HEK293 (cell line): Measurements from ENCODE around the gene RIN1.

Experiments used
- CTCF ChIA-PET: fragments of 350-600 bp; formaldehyde crosslinking; extraction: SDS; loops from one replicate; lab custom pipeline; 2021; ENCODE audit warnings: antibody characterized with exemption; lab: Yijun Ruan, JAX
- POLR2A ChIA-PET: fragments of 300-600 bp; formaldehyde crosslinking; extraction: SDS; loops from one replicate; lab custom pipeline; 2020; ENCODE audit warnings: antibody characterized with exemption, inconsistent platforms; lab: Yijun Ruan, JAX
- H3K27ac ChIP-seq: fragments of 200-500 bp; sonication (Bioruptor generic); 2 replicates; pipeline ENCODE4 v1.5.1; 2014; ENCODE audit warnings: low read depth, low read length, control low read depth, inconsistent platforms; ENCODE audit errors: extremely low read depth
- H3K36me3 ChIP-seq, 2 experiments: fragments of 200-500 bp in 1 of 2; sonication (Bioruptor generic) in 1 of 2; 1 replicate in 1 of 2; 2 replicates in 1 of 2; pipeline ENCODE4 v1.5.1; 2014 to 2017; ENCODE audit warnings: inconsistent platforms in 2 of 2, low read length in 2 of 2; ENCODE audit not compliant: control insufficient read depth in 2 of 2, insufficient read depth in 1 of 2
- H3K4me1 ChIP-seq: fragments of 200-500 bp; sonication (Bioruptor generic); 2 replicates; pipeline ENCODE4 v1.5.1; 2014; ENCODE audit warnings: mild to moderate bottlenecking, low read length, inconsistent platforms; ENCODE audit not compliant: control insufficient read depth, insufficient read depth
- H3K4me3 ChIP-seq: 2 replicates; pipeline ENCODE4 v1.5.1; 2011; ENCODE audit warnings: low read depth, mild to moderate bottlenecking, control low read depth, low read length, moderate library complexity
- H3K9me3 ChIP-seq: fragments of 200-500 bp; sonication (Bioruptor generic); 2 replicates; pipeline ENCODE4 v1.5.1; 2014; ENCODE audit warnings: low read depth, low read length, inconsistent platforms; ENCODE audit not compliant: control insufficient read depth, insufficient read depth
- EGR2 ChIP-seq: fragments of 450-650 bp; formaldehyde crosslinking; IDR thresholded peaks from 2 replicates; pipeline ENCODE4 v1.5.1; 2016; ENCODE audit warnings: low read depth, missing biosample characterization, missing genetic modification characterization
- OSR2 ChIP-seq: fragments of 450-650 bp; formaldehyde crosslinking; IDR thresholded peaks from 2 replicates; pipeline ENCODE4 v1.5.1; 2016; ENCODE audit warnings: missing biosample characterization, missing genetic modification characterization
- RBAK ChIP-seq: fragments of 450-650 bp; formaldehyde crosslinking; IDR thresholded peaks from 2 replicates; pipeline ENCODE4 v1.5.1; 2016; ENCODE audit warnings: missing biosample characterization, missing genetic modification characterization
- SP3 ChIP-seq: fragments of 450-650 bp; formaldehyde crosslinking; IDR thresholded peaks from 2 replicates; pipeline ENCODE4 v1.5.1; 2016; ENCODE audit warnings: missing biosample characterization, missing genetic modification characterization
- ZBTB17 ChIP-seq: fragments of 450-650 bp; formaldehyde crosslinking; IDR thresholded peaks from 2 replicates; pipeline ENCODE4 v1.5.1; 2016; ENCODE audit warnings: missing biosample characterization, missing genetic modification characterization
- ZFHX2 ChIP-seq: fragments of 450-650 bp; formaldehyde crosslinking; conservative IDR thresholded peaks from 2 replicates; pipeline ENCODE4 v1.5.1; 2016; ENCODE audit warnings: missing biosample characterization, missing genetic modification characterization
- ZFP69B ChIP-seq: fragments of 450-650 bp; formaldehyde crosslinking; IDR thresholded peaks from 2 replicates; pipeline ENCODE4 v1.5.1; 2016; ENCODE audit warnings: missing biosample characterization, missing genetic modification characterization
- ZNF121 ChIP-seq: fragments of 450-650 bp; formaldehyde crosslinking; IDR thresholded peaks from 2 replicates; pipeline ENCODE4 v1.5.1; 2016; ENCODE audit warnings: missing biosample characterization, missing genetic modification characterization
- ZNF132 ChIP-seq: fragments of 450-650 bp; formaldehyde crosslinking; IDR thresholded peaks from 2 replicates; pipeline ENCODE4 v1.5.1; 2017; ENCODE audit warnings: missing biosample characterization, missing genetic modification characterization, borderline replicate concordance
- ZNF175 ChIP-seq: fragments of 450-650 bp; formaldehyde crosslinking; IDR thresholded peaks from 2 replicates; pipeline ENCODE4 v1.5.1; 2016; ENCODE audit warnings: missing biosample characterization, missing genetic modification characterization
- ZNF19 ChIP-seq: fragments of 450-650 bp; formaldehyde crosslinking; IDR thresholded peaks from 2 replicates; pipeline ENCODE4; 2016; ENCODE audit warnings: missing biosample characterization, missing genetic modification characterization, low read depth
- ZNF354C ChIP-seq: fragments of 450-650 bp; formaldehyde crosslinking; IDR thresholded peaks from 2 replicates; pipeline ENCODE4 v1.5.1; 2016; ENCODE audit warnings: missing biosample characterization, missing genetic modification characterization, low read depth, borderline replicate concordance
- ZNF366 ChIP-seq: fragments of 450-650 bp; formaldehyde crosslinking; conservative IDR thresholded peaks from 2 replicates; pipeline ENCODE4 v1.5.1; 2016; ENCODE audit warnings: missing biosample characterization, missing genetic modification characterization
- ZNF394 ChIP-seq: fragments of 450-650 bp; formaldehyde crosslinking; IDR thresholded peaks from 2 replicates; pipeline ENCODE4 v1.5.1; 2016; ENCODE audit warnings: missing biosample characterization, missing genetic modification characterization, mild to moderate bottlenecking, moderate library complexity, borderline replicate concordance
- ZNF544 ChIP-seq: fragments of 450-650 bp; formaldehyde crosslinking; IDR thresholded peaks from 2 replicates; pipeline ENCODE4 v1.5.0; 2017; ENCODE audit warnings: missing biosample characterization, missing genetic modification characterization
- ZNF571 ChIP-seq: fragments of 450-650 bp; formaldehyde crosslinking; IDR thresholded peaks from 2 replicates; pipeline ENCODE4 v1.5.0; 2017; ENCODE audit warnings: missing biosample characterization, missing genetic modification characterization
- ZNF610 ChIP-seq: fragments of 450-650 bp; formaldehyde crosslinking; IDR thresholded peaks from 2 replicates; pipeline ENCODE4 v1.5.1; 2016; ENCODE audit warnings: missing biosample characterization, missing genetic modification characterization, borderline replicate concordance
- ZNF621 ChIP-seq: fragments of 450-650 bp; formaldehyde crosslinking; IDR thresholded peaks from 2 replicates; pipeline ENCODE4 v1.5.1; 2017; ENCODE audit warnings: missing biosample characterization, missing genetic modification characterization
- ZNF76 ChIP-seq: fragments of 450-650 bp; formaldehyde crosslinking; IDR thresholded peaks from 2 replicates; pipeline ENCODE4; 2016; ENCODE audit warnings: low read depth, missing biosample characterization, missing genetic modification characterization, borderline replicate concordance
- ZNF768 ChIP-seq: fragments of 450-650 bp; formaldehyde crosslinking; IDR thresholded peaks from 2 replicates; pipeline ENCODE4 v1.5.1; 2018; ENCODE audit warnings: missing biosample characterization, mild to moderate bottlenecking, missing genetic modification characterization
- ZSCAN23 ChIP-seq: fragments of 450-650 bp; formaldehyde crosslinking; IDR thresholded peaks from 2 replicates; pipeline ENCODE4 v1.5.1; 2016; ENCODE audit warnings: missing biosample characterization, missing genetic modification characterization
- TF ChIP-seq, protein P1 (sequence below): fragments of 450-650 bp; formaldehyde crosslinking; IDR thresholded peaks from 2 replicates; pipeline ENCODE4 v1.5.1; 2016; ENCODE audit warnings: missing biosample characterization, missing genetic modification characterization
- TF ChIP-seq, protein P2 (sequence below): fragments of 450-650 bp; formaldehyde crosslinking; IDR thresholded peaks from 2 replicates; pipeline ENCODE4 v1.5.1; 2016; ENCODE audit warnings: missing biosample characterization, missing genetic modification characterization

RIN1 gene

DNA sequence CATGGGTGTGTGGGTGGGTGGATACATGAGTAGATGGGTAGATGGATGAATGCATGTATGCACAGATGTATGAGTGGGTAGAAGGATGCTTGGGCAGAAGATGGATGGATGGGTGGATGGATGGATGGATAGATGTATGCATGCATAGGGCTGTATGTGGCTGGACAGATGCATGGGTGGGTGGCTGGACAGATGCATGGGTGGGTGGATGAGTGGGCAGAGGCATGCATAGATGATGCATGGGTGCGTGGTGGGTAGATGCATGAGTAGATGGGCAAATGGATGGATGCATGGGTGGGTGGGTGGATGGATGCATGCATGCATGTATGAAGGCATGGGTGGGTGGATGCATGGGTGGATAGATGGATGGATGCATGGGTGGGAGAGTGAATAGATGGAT lies 12.6 kb downstream of the RIN1 start:
- TF ChIP-seq ZNF610 = no peak
- TF ChIP-seq EGR2 (tag by site-specific recombination) = peak; percentile 92
- TF ChIP-seq ZNF621 (tag by site-specific recombination) = no peak
- no peak for TF ChIP-seq ZNF76
- peak; percentile 94 for TF ChIP-seq ZFHX2 (tag by site-specific recombination)
- TF ChIP-seq ZNF394 = no peak
- TF ChIP-seq ZNF354C = no peak
- 0 out of 2 replicates have a peak, but pooled peaks have one; percentile 14 for TF ChIP-seq ZBTB17
- peak; percentile 72 for TF ChIP-seq ZNF366 (tag by site-specific recombination)
- no peak overlapping the region for H3K4me3 ChIP-seq
- H3K27ac ChIP-seq = no peak overlapping the region
- H3K36me3 ChIP-seq = no peaks in the 10 kb centered on the region
- CTCF ChIA-PET = interaction anchor here (1.4 to 2.7 kb wide), 2 partner anchors 12 to 14 kb away, joined by 3 to 19 read pairs; no protein-coding TSS in a partner anchor
- H3K4me1 ChIP-seq = no peaks in the 10 kb centered on the region
- H3K9me3 ChIP-seq = no peaks in the 10 kb centered on the region
- POLR2A ChIA-PET = no interaction called here

DNA sequence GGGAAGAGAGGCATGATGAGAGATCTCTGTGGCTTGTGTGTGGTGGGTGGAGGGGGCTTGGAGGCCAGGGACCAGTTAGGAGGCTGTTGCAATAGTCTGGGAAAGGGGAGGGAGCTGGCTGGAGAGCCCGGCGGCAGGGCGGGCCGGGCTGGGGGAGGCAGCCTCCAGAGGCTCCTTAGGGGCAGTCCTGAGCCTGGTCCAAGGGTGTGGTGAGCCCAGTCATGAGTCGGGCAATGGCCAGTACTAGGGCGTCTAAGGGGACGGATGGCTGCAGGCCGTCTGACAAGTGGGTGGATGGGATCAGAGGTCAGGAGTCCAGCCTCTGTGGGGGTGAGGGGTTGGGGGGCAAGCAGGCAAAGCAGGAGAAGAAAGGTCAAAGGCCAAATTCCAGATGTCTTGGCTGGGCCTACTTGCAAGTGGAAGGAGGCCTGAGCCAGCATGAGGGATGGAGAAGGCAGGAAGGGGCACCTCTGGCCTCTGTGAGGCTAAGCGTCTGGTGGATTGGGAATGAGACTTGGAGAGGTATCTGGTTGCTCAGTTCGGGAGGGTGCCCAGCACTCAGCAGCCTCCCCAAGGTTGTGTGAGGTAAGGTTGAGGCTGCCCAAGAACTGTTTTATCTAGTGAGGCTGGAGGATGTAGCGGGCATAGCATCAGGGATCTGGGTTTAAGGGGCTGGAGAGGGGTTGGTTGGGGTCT lies 13.4 kb downstream of the RIN1 start:
- H3K9me3 ChIP-seq = no peaks in the 10 kb centered on the region
- POLR2A ChIA-PET = no interaction called here
- no peaks in the 10 kb centered on the region for H3K36me3 ChIP-seq
- H3K4me3 ChIP-seq = no peak overlapping the region
- H3K4me1 ChIP-seq = no peaks in the 10 kb centered on the region
- no peak for TF ChIP-seq ZNF132 (tag by site-specific recombination)
- no peak for TF ChIP-seq RBAK (tag by site-specific recombination)
- TF ChIP-seq, protein P1, sequence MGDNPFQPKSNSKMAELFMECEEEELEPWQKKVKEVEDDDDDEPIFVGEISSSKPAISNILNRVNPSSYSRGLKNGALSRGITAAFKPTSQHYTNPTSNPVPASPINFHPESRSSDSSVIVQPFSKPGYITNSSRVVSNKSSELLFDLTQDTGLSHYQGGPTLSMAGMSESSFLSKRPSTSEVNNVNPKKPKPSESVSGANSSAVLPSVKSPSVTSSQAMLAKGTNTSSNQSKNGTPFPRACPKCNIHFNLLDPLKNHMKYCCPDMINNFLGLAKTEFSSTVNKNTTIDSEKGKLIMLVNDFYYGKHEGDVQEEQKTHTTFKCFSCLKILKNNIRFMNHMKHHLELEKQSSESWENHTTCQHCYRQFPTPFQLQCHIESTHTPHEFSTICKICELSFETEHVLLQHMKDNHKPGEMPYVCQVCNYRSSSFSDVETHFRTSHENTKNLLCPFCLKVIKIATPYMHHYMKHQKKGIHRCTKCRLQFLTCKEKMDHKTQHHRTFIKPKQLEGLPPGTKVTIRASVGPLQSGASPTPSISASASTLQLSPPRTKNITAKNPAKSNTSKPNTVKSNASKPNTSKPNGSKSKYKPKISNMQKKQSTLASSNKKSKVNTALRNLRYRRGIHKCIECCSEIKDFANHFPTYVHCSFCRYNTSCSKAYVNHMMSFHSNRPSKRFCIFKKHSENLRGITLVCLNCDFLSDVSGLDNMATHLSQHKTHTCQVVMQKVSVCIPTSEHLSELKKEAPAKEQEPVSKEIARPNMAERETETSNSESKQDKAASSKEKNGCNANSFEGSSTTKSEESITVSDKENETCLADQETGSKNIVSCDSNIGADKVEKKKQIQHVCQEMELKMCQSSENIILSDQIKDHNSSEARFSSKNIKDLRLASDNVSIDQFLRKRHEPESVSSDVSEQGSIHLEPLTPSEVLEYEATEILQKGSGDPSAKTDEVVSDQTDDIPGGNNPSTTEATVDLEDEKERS = no peak
- TF ChIP-seq SP3 (tag by site-specific recombination) = no peak
- TF ChIP-seq ZNF768 (tag by site-specific recombination) = no peak
- no peak for TF ChIP-seq ZNF19 (tag by site-specific recombination)
- no peak for TF ChIP-seq ZNF121
- no peak for TF ChIP-seq ZNF571
- TF ChIP-seq, protein P2, sequence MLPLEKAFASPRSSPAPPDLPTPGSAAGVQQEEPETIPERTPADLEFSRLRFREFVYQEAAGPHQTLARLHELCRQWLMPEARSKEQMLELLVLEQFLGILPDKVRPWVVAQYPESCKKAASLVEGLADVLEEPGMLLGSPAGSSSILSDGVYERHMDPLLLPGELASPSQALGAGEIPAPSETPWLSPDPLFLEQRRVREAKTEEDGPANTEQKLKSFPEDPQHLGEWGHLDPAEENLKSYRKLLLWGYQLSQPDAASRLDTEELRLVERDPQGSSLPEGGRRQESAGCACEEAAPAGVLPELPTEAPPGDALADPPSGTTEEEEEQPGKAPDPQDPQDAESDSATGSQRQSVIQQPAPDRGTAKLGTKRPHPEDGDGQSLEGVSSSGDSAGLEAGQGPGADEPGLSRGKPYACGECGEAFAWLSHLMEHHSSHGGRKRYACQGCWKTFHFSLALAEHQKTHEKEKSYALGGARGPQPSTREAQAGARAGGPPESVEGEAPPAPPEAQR (tag by site-specific recombination) = no peak
- TF ChIP-seq ZSCAN23 (tag by site-specific recombination) = no peak
- no peak for TF ChIP-seq OSR2
- TF ChIP-seq ZFP69B (tag by site-specific recombination) = no peak
- TF ChIP-seq ZNF544 (tag by site-specific recombination) = no peak
- TF ChIP-seq ZNF175 (tag by site-specific recombination) = no peak
- TF ChIP-seq, all 188 proteins: peak for 0
- H3K27ac ChIP-seq = no peak overlapping the region
- CTCF ChIA-PET = interaction anchor here (2.0 kb wide), 1 partner anchor 10 kb away, joined by 18 read pairs; no protein-coding TSS in a partner anchor
